GM15510 (cell line): ENCODE measurements around the gene TSPAN32.

Source experiments
- POLR2A ChIP-seq: IDR thresholded peaks from 3 replicates; pipeline ENCODE4 v1.6.1; 2011; ENCODE audit warnings: borderline replicate concordance; ENCODE audit not compliant: insufficient read length; ENCODE audit errors: extremely low read depth

Gene TSPAN32

DNA sequence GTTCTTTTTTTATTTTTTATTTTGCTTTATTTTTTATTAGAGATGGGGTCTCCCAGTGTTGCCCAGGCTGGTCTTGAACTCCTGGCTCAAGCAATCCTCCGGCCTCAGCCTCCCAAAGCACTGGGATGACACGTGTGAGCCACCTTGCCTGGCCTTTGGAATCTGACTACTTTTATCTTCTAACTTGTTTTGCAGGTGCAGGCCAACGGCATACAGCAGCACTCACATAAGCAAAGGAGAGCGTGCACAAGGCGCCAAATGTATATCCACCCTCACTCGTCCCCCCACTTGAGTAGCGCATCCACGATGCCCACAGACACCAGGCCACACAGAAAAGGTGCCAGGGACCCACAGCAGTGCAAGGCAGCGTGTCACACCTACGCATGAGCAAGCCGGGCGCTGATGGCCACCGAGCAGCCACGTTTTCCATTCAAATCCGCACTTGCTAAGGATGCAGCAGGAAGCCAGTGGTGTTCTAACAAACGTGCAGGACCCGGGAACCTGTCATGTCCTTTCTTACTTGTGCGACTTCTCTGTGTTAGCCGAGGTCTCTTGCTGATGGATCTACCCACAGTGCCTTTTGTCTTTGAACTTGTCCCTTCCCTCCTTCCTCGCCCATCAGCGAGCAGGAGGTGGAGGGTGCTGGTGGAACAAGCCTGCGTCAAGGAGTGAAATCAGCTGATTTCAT lies 37.3 kb upstream of the TSPAN32 start:
- no peak for TF ChIP-seq POLR2A

DNA sequence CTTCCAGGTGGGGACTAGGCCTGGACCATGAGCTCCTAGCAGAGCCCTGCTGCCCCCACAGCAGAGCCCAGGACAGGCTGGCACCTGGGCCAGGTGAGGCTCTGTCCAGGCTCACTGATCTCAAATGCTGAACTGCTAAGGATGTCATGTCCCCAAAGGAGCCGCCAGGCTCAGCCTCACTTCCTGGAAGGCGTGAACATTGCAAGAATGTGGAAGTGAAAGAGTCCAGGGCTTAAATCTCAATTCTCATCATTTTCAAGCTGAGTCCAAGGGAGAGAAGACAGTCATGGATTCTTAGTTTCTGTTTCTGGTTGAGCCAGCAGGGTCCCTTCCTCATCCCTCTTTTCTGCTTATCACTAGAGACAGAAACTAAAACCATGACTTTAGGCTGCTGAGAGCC lies 36.4 kb upstream of the TSPAN32 start:
- no peak for TF ChIP-seq POLR2A

DNA sequence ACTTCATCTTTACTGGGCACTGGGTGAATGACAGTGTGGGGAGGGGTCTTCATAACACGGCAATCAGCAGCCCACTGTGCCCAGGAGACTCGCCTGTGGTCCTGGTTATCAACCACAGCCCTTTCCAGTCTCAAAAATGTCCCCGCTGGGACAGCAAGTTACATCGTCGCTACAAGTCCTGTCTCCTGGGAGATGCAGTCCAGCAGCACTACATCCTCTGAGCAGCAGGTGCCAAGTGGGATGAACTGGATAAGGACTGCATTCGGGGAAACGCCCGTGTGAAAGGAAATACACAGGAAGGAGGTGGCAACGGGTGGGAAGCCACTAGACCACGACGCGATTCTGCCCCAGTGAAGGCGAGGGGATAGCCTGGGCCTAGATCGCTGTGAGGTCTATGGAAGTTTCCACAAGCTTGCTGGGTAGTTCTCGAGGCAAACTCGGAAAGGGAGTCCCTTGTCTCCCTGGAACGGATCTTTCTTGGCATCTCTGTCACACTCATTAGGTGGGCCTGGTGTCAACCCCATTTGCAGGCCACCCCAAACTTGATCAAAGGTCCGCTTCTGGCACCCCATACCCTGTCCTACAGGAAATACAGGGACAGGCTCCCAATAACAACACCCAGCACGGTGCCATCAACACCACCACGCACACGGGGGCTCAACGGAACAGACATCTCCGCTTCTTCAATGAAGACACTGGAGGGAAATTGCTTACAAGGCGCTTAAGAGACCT lies 35.8 kb upstream of the TSPAN32 start:
- TF ChIP-seq POLR2A: no peak

DNA sequence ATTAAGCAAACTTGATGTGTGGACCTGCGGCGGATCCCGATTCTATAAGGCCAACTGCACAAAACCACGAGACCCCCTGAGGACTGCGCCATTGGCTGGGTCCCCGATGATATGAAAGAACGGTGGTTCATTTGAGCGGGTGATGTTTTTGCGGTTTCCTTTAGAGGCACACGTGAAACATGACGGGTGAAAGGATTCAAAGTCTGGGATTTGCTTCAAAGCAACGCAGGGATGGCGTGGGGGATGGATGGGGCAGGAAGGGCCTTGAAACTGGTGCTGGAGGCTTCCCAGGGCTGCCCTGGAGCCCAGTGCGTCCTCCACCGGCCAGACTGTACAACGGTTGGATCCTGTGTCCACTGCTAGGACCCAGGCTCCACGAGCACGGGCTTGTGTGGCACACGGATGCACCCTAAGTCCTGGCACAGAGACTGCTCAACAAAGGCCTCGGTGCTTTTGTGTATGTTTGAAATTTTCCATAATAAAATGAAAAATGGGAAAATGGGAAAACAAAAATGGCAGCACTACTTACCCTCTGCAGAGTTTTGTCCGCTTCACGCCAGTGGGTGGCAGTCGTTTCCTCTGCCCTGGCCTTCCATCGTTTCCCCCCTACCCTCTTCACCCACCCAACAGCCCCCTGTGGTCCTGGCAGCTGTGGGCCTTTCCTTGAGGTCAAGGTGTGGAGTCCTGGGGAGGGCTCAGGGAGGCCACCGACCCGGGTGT lies 35.1 kb upstream of the TSPAN32 start:
- no peak for TF ChIP-seq POLR2A

DNA sequence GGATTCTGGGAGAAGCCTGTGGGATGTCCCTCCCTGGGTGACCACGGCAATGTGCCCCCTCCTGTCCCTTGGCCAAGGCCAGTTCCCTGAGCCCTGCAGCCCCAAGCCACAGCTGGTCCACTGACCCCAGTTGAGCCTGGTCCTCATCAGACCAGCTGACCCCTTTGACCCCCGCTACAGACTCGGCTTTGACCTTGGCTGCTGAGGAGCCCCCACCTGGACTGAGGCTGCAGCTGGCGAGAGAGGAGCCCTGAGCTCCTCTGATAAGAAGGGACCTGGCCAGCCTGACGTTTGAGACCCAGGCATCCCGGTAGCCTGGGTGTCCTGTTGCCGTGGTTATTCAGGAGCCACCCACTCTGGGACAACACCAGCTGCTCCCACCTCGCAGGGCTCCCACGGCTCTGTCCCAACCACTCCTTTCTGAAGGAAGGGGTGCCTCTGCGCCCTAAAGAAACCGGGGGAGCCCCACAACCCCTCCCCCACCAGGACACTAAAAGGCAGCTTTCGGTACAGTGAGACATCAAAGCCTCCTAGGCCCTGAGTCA lies 34.4 kb upstream of the TSPAN32 start:
- no peak for TF ChIP-seq POLR2A

DNA sequence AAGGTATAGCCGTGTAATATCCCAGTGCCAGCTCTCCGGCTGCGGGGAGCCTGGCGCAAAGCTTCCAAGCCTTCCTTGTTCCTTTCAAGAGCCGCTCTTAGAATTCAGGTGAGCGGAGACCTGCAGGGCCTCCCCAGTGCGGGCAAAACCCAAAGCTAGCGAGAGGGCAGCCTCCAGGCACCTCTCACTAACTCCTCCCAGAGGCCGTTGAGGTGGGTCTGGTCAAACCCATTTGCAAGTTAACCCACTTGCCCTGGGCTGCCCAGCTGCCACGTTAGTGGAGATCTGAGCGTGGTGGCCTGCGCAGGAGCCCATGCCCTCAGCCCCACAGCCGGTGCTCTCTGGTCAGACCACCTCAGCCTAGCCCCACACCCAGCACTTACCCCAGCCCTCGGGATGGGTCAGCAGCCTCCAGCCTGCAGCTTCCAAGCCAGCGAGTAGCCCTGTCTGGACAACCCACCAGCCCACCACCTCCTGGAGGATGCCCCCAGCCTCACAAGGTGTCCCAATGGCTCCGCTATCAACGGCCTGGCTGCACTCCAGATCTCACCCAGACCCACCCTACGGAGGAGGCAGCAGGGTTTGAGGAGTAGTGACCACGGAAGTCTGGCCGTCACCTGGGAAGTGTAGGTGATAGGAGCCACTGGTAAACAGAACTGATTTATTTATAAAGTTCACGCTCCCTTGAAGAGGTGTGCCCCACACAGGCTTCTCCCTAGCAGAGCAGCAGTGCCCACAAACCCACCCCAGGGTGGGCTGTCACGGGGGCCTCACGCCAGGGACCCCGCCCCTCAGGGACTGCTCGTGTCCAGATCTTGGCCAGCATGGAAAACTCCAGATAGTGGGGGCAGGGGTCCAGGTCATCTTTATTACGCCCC lies 33.7 kb upstream of the TSPAN32 start:
- TF ChIP-seq POLR2A: no peak

DNA sequence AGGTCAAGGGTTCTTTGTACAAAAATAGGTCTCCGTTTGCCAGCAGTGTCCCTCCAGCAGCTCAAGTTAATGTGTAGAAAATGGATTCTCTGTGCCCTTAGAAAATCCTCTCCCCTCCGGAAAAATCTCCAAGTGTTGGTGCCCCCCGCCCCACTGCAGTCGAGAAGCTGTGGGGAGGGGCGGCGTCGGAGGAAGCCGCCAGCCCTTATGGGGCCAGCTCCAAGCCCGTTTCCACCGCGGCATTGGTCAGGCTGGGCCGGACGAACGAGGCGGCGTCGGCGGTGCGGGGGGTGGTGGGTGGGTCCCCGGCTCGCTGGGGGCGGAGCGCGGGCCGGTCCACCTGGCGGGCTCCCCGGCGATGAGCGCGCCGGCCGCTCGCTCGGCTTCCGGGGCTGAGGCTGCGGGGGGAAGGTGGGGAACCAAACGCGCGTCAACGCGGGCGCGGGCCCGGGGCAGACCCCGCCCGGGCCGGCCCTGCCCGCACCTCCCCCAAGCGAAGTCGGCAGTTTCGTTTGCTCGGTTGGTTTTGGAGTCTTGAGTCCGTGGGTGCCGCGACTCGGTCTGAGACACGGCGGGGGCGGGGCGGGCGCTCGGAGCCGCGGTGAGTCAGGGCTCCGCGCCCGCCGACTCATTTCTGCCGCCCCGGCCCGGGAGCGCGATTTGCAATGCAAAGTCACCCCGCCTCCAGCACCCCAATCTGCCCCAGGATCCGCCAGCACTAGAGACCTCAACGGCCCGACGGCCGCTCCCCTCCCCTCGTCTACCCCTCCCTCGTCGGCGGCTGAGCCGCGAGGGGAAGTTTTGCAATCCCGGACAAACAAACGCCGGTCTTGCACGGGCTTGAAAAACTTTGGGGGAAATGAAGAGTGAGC lies 32.8 kb upstream of the TSPAN32 start:
- no peak for TF ChIP-seq POLR2A

DNA sequence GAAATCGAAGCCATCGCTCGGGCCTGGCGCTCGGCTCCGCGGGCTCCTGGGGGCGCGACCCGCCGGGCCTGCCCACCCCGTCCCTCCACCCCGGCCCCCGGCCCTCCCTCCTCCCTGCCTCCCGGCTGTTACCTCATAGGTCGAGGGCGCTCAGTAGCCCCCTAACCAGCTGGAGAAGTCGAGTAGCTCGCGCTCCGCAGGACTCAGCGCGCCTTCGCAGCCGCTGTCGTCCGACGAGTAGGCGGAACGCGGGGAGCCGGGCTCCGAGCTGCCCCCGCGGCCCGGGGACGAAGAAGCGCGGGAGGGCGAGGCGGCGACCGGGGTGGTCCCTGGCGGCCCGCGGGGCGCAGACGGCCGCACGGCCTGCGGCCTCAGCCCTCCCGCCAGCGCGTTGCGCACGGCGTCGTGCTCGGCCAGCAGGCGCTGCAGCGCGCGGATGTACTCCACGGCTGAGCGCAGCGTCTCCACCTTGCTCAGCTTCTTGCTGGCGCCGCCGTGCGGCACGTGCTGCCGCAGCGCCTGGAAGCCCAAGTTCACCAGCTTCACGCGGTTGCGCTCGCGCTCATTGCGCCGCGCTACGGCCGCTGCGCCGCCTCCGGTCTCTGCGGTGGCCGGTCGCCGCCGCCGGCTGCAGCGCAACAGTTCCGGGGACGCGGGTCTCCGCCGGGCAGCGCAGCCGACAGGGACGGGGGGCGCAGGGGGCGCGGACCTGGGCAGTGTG lies 32.1 kb upstream of the TSPAN32 start:
- TF ChIP-seq POLR2A: no peak

DNA sequence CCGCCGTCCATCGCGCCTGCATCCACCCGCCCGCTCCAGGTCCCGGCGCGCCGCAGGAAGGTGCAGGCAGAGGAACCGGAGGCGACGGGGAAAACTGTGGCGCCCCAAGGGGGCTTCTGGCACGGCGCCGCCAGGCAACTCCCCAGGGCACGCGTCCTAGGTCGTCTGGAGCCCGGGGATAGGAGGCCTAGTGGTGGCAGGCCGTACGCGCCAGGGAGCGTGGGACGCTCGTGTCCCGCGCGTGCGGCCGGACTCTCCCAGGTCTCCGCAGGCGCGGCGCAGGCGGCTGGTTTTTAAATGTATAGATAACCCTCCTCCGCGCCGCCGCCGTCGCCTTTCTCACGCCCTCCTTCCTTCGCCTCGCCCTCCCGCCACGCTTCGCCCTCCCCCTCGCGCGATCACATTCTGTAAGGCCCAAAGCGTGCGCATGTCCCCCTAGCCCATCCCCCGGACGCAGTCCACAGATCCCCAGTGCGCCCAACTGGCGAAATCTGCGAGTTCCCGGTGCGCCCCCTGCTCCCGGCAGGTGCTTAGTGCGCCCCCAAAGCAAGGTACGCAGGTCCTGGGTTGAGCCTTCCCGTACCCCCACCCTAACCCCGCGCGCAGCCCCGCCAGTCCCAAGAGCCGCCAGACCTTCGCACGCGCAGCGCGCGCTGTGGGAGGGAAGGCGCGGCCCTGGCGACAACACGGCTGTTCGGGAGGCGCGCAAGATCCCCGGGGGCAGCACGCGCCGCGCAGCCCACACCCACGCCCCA lies 31.3 kb upstream of the TSPAN32 start, which contains the start of gene ASCL2:
TSS of gene ASCL2 (minus strand) at position 267 of the 755 bp plus-strand sequence. CDS start at position 11, 256 bp downstream.
- TF ChIP-seq POLR2A: no peak

DNA sequence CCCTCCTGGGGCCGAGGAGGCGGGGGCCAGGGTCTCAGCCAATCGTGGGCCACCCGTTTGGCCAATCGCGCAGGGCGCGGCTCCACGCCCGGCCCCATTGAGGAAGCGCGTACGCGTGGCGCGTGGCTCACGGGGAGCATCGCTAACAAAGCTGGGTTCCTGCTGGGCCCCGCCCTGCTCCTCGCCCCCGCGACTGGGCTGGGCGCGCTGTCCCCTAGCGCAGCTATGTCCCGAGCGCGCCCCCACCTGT lies 30.8 kb upstream of the TSPAN32 start:
- TF ChIP-seq POLR2A: no peak

DNA sequence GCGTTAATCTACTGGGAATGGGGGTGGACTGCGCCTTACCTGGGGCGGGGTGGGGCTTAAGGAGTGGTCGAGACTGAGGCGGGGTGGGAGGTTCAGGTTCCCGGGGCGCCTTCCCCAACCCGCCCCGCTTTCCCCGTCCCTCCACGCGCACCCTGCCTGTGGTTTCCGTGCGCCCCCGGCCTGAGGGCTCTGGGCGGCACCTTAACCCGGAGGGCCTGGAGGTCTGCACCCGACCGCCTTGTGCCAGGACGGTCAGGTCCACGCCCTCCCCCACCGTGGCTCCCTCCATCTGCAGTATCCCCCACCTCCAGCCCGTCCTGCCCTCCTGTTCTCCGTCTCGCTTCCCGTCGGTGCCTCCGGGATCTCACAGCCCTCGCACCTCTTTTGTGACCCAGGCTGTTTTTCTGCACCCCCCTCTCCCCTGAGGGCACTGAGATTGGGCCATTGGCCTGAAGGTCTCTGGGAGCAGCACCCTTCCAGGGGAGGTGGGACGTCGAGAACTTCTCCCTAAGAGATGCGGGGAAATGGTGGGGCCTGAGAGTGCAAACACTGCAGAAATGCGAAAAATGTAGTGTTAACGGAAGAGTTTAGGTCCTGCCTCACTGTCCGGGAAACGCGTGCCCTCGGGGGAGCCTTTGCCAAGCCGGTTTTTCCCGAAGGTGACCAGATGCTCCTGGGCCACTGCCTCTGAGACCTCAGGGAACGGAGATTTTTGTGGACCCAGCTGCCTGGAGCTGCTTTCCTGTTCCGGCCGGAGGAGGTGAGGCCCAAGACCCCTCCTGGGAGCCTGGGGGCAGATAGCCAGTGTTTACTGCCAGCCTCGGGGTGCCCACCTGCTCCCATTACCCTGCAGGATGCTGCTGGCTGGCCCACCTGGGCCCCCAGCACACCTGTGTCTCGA lies 30.2 kb upstream of the TSPAN32 start:
- TF ChIP-seq POLR2A: no peak

DNA sequence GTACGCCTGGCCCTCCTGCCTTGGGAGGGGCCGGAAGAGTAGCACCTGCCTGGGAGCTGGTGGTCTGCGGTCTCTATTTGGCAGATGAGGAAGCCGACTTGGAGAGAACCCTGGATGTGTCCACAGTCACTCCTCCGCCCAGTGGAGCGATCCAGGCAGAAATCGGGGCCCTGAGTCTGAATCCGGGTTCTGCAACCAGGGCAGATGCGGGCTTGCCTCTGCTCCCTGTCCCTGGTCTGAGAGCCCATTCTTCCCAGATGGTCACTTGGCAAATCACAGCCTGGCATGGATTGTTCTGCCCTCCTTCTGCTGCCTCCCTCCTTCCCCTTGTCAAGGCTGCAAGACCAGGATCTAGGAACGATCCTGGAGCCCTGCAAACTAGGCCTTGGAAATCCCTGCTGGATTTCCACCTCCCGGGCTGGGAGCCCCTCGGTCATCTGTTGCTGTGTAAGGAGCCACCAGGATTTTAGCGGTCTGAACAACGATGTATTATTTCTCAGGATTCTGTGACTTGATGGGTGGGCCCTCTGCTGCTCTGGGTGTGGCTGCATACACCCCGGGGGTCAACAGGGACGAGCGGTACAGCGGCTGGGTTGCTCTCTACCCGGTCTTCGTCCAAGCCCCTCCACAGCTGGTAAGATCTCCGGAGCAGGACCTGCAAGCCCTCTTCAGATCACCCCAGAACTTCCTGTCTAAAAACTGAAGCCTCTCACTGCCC lies 29.4 kb upstream of the TSPAN32 start:
- TF ChIP-seq POLR2A: no peak

DNA sequence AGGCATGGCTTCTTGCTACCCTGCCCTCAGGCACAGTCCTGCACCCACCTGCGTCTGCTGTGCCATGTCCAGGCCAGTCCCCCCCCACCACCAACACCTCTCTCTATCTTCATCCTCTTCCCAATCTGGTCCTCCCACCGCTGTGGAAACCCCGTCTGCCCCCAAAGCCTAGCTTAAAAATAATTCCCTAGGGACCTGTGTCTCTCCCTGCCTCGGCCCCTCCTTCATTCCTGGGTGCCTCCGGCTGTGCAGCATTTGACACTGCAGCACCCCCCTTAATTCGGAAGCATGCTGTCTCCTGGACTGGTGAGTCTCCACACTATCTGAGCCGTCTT lies 28.9 kb upstream of the TSPAN32 start:
- TF ChIP-seq POLR2A: no peak
